HCT116 (cell line): ENCODE results near the gene IFRD1. TPM values are rescaled to one million over a fixed set of nuclear protein-coding genes. Genes with fewer than 3 reads are reported as not detected.
A peak's percentile ranks its signal among the peaks of the same experiment; 100 is the strongest.

Source experiments
- ATAC-seq: fragments of 200-7000 bp; cut with Tn5 transposase; 2 replicates; pipeline ENCODE4 v1.9.1; 2020; ENCODE audit warnings: mild to moderate bottlenecking, moderate library complexity
- BruUV-seq: library from RNA; stranded (reverse); fragments of 400-500 nt; replicated peaks from 2 replicates; lab custom pipeline; 2021; lab: Mats Ljungman, UMichigan
- CTCF ChIA-PET: fragments of 300-600 bp; sonication (Branson Sonifier 250); formaldehyde crosslinking; loops from one replicate; lab custom pipeline; 2021; ENCODE audit warnings: antibody characterized with exemption; lab: Charles Lee
- POLR2A ChIA-PET: fragments of 300-600, 350-600 bp; sonication (Branson Sonifier 250); formaldehyde crosslinking; loops from one replicate; lab custom pipeline; 2021; ENCODE audit warnings: antibody characterized with exemption; lab: Charles Lee
- RAD21 ChIA-PET, 2 experiments: fragments of 300-600 bp; sonication (Branson Sonifier 250); formaldehyde crosslinking; loops; one replicate each; lab custom pipeline; 2023; ENCODE audit warnings: low total read pairs in 2 of 2; ENCODE audit not compliant: uncharacterized antibody in 2 of 2, unreplicated experiment in 2 of 2, low non-redundant PET in 1 of 2; lab: Charles Lee
- DNase-seq: peaks from one replicate; pipeline ENCODE4 v3.0.0-alpha.2; 2010; ENCODE audit warnings: low read depth, low spot score
- H2AFZ ChIP-seq: fragments of 200-600 bp; shearing (Covaris generic), sonication (generic); 2 replicates; pipeline ENCODE4 v1.6.1; 2017; ENCODE audit warnings: low read depth, mixed run types, mixed read lengths, antibody characterized with exemption, low read length; ENCODE audit not compliant: poor library complexity, severe bottlenecking
- H3K27ac ChIP-seq: 2 replicates; pipeline ENCODE4 v1.5.1; 2012; ENCODE audit warnings: low read depth, low read length
- H3K27me3 ChIP-seq: fragments of 200-600 bp; sonication (generic); 2 replicates; pipeline ENCODE4 v1.6.1; 2016; ENCODE audit warnings: mixed run types, low read length, mixed read lengths; ENCODE audit not compliant: insufficient read depth
- H3K36me3 ChIP-seq, 2 experiments: fragments of 200-500 bp in 1 of 2; fragments of 200-600 bp in 1 of 2; sonication (Bioruptor generic) in 1 of 2; sonication (generic) in 1 of 2; 2 replicates each; pipeline versions ENCODE4 v1.5.1 to v1.6.1; 2014 to 2016; ENCODE audit warnings: low read length in 2 of 2, inconsistent platforms in 1 of 2, mixed read lengths in 1 of 2, mixed run types in 1 of 2; ENCODE audit not compliant: insufficient read depth in 2 of 2, control insufficient read depth in 1 of 2
- H3K4me1 ChIP-seq, 2 experiments: fragments of 200-600 bp in 1 of 2; sonication (generic) in 1 of 2; 2 replicates each; pipeline versions ENCODE4 v1.5.1 to v1.6.1; 2012 to 2017; ENCODE audit warnings: low read length in 2 of 2, inconsistent platforms in 1 of 2, mild to moderate bottlenecking in 1 of 2, mixed read lengths in 1 of 2, mixed run types in 1 of 2, moderate library complexity in 1 of 2; ENCODE audit not compliant: insufficient read depth in 2 of 2, control insufficient read depth in 1 of 2
- H3K4me2 ChIP-seq: fragments of 200-600 bp; sonication (generic); 2 replicates; pipeline ENCODE4 v1.6.1; 2017; ENCODE audit warnings: mixed run types, low read length, mixed read lengths
- H3K4me3 ChIP-seq, 2 experiments: fragments of 200-600 bp in 1 of 2; sonication (generic) in 1 of 2; replicated peaks in 1 of 2; 2 replicates each; pipeline ENCODE4 v1.5.1; 2011 to 2016; ENCODE audit warnings: low read length in 2 of 2, control low read depth in 1 of 2, low read depth in 1 of 2, mild to moderate bottlenecking in 1 of 2, mixed read lengths in 1 of 2, mixed run types in 1 of 2
- H3K79me2 ChIP-seq: fragments of 200-600 bp; sonication (generic); 2 replicates; pipeline ENCODE4 v1.6.1; 2017; ENCODE audit warnings: mild to moderate bottlenecking, mixed run types, low read length, moderate library complexity, mixed read lengths; ENCODE audit not compliant: insufficient read depth
- H3K9ac ChIP-seq: fragments of 200-600 bp; sonication (generic); 2 replicates; pipeline ENCODE4 v1.6.1; 2016; ENCODE audit warnings: low read length, mixed read lengths
- H3K9me2 ChIP-seq: fragments of 200-600 bp; sonication (generic), shearing (Covaris generic); 2 replicates; pipeline ENCODE4 v1.6.1; 2017; ENCODE audit warnings: mixed run types, mild to moderate bottlenecking, moderate library complexity; ENCODE audit not compliant: insufficient read depth
- H3K9me3 ChIP-seq, 2 experiments: fragments of 200-500 bp in 1 of 2; fragments of 200-600 bp in 1 of 2; sonication (Bioruptor generic) in 1 of 2; sonication (generic) in 1 of 2; 2 replicates each; pipeline ENCODE4 v1.6.1; 2014 to 2017; ENCODE audit warnings: low read length in 2 of 2, mixed read lengths in 2 of 2, inconsistent platforms in 1 of 2, low read depth in 1 of 2, mild to moderate bottlenecking in 1 of 2, mixed run types in 1 of 2, moderate library complexity in 1 of 2; ENCODE audit not compliant: control insufficient read depth in 1 of 2, insufficient read depth in 1 of 2
- H4K20me1 ChIP-seq: fragments of 200-600 bp; sonication (generic), shearing (Covaris generic); 2 replicates; pipeline ENCODE4 v1.6.1; 2017; ENCODE audit warnings: mixed run types, mild to moderate bottlenecking, moderate library complexity; ENCODE audit not compliant: insufficient read depth
- CBX3 ChIP-seq: IDR thresholded peaks from 2 replicates; pipeline ENCODE4 v1.6.1; 2012; ENCODE audit warnings: low read depth
- CEBPB ChIP-seq: IDR thresholded peaks from 2 replicates; pipeline ENCODE4 v1.6.1; 2012; ENCODE audit warnings: low read depth
- EGR1 ChIP-seq: IDR thresholded peaks from 2 replicates; pipeline ENCODE4 v1.6.1; 2012; ENCODE audit warnings: low read depth
- ELF1 ChIP-seq: IDR thresholded peaks from 2 replicates; pipeline ENCODE4 v1.6.1; 2012; ENCODE audit warnings: low read depth, borderline replicate concordance
- EZH2 ChIP-seq: fragments of 200-600 bp; sonication (generic); IDR thresholded peaks from 2 replicates; pipeline ENCODE4 v1.6.1; 2017; ENCODE audit warnings: antibody characterized with exemption, mixed run types
- FOSL1 ChIP-seq: IDR thresholded peaks from 2 replicates; pipeline ENCODE4 v1.6.1; 2012; ENCODE audit warnings: low read depth
- POLR2A ChIP-seq: IDR thresholded peaks from 2 replicates; pipeline ENCODE4 v1.7.0; 2011; ENCODE audit warnings: borderline replicate concordance; ENCODE audit not compliant: insufficient read depth, insufficient read length; ENCODE audit errors: extremely low read depth
- RAD21 ChIP-seq: IDR thresholded peaks from 2 replicates; pipeline ENCODE4 v1.6.1; 2012; ENCODE audit warnings: low read depth, mild to moderate bottlenecking
- SP1 ChIP-seq: IDR thresholded peaks from 2 replicates; pipeline ENCODE4 v1.6.1; 2012; ENCODE audit warnings: low read depth
- TCF7L2 ChIP-seq: IDR thresholded peaks from 2 replicates; pipeline ENCODE4 v1.7.0; 2011; ENCODE audit warnings: borderline replicate concordance, inconsistent platforms; ENCODE audit not compliant: insufficient read depth, insufficient read length; ENCODE audit errors: extremely low read depth
- YY1 ChIP-seq: IDR thresholded peaks from 2 replicates; pipeline ENCODE4 v1.6.1; 2011; ENCODE audit warnings: low read length, low read depth, moderate library complexity, mild to moderate bottlenecking; ENCODE audit not compliant: insufficient replicate concordance; ENCODE audit errors: extremely low read depth
- ZBTB33 ChIP-seq: IDR thresholded peaks from 2 replicates; pipeline ENCODE4 v1.6.1; 2011; ENCODE audit warnings: mild to moderate bottlenecking, low read length, moderate library complexity; ENCODE audit not compliant: insufficient replicate concordance; ENCODE audit errors: extremely low read depth
- ZFX ChIP-seq: fragments of 450-650 bp; IDR thresholded peaks from 2 replicates; pipeline ENCODE4 v1.6.1; 2017
- ZNF274 ChIP-seq: fragments of 200-500 bp; sonication (Bioruptor generic); IDR thresholded peaks from 2 replicates; pipeline ENCODE4 v1.6.1; 2014; ENCODE audit warnings: mild to moderate bottlenecking, low read depth, low read length, inconsistent platforms
- intact Hi-C: fragments of 100-400 bp; cut with micrococcal nuclease; formaldehyde crosslinking; loops from 2 replicates; pipeline ENCODE4 v1.10.0; 2022
- total RNA-seq: library from RNA; stranded (reverse); gene quantifications from one replicate; pipeline ENCODE4 v1.2.1, GENCODE V29; 2021; ENCODE audit not compliant: unreplicated experiment
- TF ChIP-seq, protein P1 (sequence below), 3 experiments: fragments of 200-600 bp in 1 of 3; sonication (generic) in 1 of 3; IDR thresholded peaks in 2 of 3; conservative IDR thresholded peaks in 1 of 3; 2 replicates each; pipeline ENCODE4 v1.5.1; 2012 to 2017; ENCODE audit warnings: low read depth in 2 of 3, low read length in 2 of 3, antibody characterized with exemption in 1 of 3, borderline replicate concordance in 1 of 3, control low read depth in 1 of 3, mild to moderate bottlenecking in 1 of 3, mixed read lengths in 1 of 3, mixed run types in 1 of 3, moderate library complexity in 1 of 3; ENCODE audit not compliant: insufficient read depth in 1 of 3
- TF ChIP-seq, protein P2 (sequence below): IDR thresholded peaks from 2 replicates; pipeline ENCODE4 v1.6.1; 2012

IFRD1 gene
- total RNA-seq, 1 experiment from 2014 or later, result 43.6 TPM

DNA sequence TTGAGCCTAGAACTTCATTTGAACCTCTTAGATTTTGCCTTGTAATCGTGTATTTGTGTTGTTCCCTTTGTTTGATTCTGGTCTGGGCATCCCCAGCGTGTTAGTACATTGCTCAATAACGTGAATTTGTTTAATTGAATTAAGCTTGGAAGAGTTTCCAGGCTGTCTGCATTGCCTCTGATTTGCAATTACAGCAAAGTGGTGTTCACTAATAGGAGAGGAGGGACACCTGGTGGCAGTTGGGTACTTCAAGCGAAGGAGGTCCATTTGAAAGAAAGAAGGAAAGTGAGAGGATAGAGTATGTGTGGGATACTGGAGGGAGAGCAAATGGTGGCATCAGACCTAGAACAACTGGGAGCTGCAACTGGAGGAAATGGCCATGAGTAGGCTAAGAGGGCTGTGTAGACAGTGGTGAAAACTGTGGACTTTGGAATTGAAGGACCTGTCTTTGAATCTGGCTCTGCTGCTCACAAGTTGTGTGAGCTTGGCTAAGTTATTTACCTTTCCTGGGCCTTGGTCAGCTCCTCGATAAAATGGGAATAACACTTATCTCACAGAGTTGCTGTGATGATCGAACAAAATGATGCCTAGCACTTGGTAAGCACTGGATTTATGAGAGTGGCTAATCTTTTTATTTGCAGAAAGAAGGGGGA lies 45.7 kb downstream of the IFRD1 start (continued):
- TF ChIP-seq ELF1 (no peak), EGR1 (no peak), EZH2 (no peak), YY1 (peak; percentile 59), CBX3 (no peak), FOSL1 (no peak), SP1 (no peak), RAD21 (peak; percentile 95), ZFX (no peak), CEBPB (no peak; the same call in 1 of the 2 replicates)
- TF ChIP-seq, protein P1, sequence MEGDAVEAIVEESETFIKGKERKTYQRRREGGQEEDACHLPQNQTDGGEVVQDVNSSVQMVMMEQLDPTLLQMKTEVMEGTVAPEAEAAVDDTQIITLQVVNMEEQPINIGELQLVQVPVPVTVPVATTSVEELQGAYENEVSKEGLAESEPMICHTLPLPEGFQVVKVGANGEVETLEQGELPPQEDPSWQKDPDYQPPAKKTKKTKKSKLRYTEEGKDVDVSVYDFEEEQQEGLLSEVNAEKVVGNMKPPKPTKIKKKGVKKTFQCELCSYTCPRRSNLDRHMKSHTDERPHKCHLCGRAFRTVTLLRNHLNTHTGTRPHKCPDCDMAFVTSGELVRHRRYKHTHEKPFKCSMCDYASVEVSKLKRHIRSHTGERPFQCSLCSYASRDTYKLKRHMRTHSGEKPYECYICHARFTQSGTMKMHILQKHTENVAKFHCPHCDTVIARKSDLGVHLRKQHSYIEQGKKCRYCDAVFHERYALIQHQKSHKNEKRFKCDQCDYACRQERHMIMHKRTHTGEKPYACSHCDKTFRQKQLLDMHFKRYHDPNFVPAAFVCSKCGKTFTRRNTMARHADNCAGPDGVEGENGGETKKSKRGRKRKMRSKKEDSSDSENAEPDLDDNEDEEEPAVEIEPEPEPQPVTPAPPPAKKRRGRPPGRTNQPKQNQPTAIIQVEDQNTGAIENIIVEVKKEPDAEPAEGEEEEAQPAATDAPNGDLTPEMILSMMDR (IDR thresholded peaks at IDR 0.05 in 2 of 3, conservative IDR thresholded peaks at IDR 0.05 in 1 of 3; ENCODE audit: borderline replicate concordance in 1 of 3, insufficient read depth in 1 of 3, low read depth in 2 of 3, low read length in 2 of 3), result peak; percentile 60 to 89 (median 83)
- TF ChIP-seq, all 23 proteins: peak for 3

GRCh38 chr7:112497481-112497880 lies 47.2 kb downstream of the IFRD1 start:
- Histone ChIP-seq H3K27me3 (no peaks in the 10 kb centered on the region), H3K9me3 (no peaks in the 10 kb centered on the region), H3K36me3 (no peaks in the 10 kb centered on the region), H4K20me1 (no peaks in the 10 kb centered on the region), H3K4me3 (no peak overlapping the region), H3K4me2 (no peak overlapping the region), H3K4me1 (no peaks in the 10 kb centered on the region), H2AFZ (no peak overlapping the region), H3K27ac (no peak overlapping the region), H3K9me2 (no peaks in the 10 kb centered on the region), H3K79me2 (no peaks in the 10 kb centered on the region), H3K9ac (no peak overlapping the region)
- no TSS peak for BruUV-seq
- DNase-seq (no peak), ATAC-seq (no peak)
- intact Hi-C loops, result loop anchor here (2.0 to 5.0 kb wide), 3 partner anchors 75 to 757 kb away; no protein-coding TSS in a partner anchor
- POLR2A ChIA-PET, result no interaction called here
- TF ChIP-seq YY1 (no peak), ELF1 (no peak), ZNF274 (no peak), POLR2A (no peak), TCF7L2 (no peak), SP1 (no peak), ZBTB33 (no peak), EGR1 (no peak)
- TF ChIP-seq, protein P2, sequence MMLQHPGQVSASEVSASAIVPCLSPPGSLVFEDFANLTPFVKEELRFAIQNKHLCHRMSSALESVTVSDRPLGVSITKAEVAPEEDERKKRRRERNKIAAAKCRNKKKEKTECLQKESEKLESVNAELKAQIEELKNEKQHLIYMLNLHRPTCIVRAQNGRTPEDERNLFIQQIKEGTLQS, result no peak
- TF ChIP-seq, protein P1 (IDR thresholded peaks at IDR 0.05 in 2 of 3, conservative IDR thresholded peaks at IDR 0.05 in 1 of 3; ENCODE audit: borderline replicate concordance in 1 of 3, insufficient read depth in 1 of 3, low read depth in 2 of 3, low read length in 2 of 3), result no peak
- CTCF ChIA-PET, result interaction anchor here (0.7 to 1.3 kb wide), 2 partner anchors 400 to 756 kb away, joined by 3 read pairs; no protein-coding TSS in a partner anchor
- RAD21 ChIA-PET, result interaction anchor here in 1 of 2 experiments (0.7 kb wide), 1 partner anchor 1891 kb away, joined by 5 read pairs; no protein-coding TSS in a partner anchor
